K562 (cell line): ENCODE data around the gene RASSF3. TPM values are rescaled to one million over a fixed set of nuclear protein-coding genes. Genes with fewer than 3 reads are reported as not detected.

ENCODE experiments used
- ATAC-seq: fragments of 200-7000 bp; cut with Tn5 transposase; 3 replicates; pipeline ENCODE4 v1.9.1; 2020; ENCODE audit warnings: moderate library complexity
- BruUV-seq: library from RNA; stranded (reverse); fragments of 400-500 nt; replicated peaks from 2 replicates; lab custom pipeline; 2021; lab: Mats Ljungman, UMichigan
- CTCF ChIA-PET: fragments of 300-600 bp; formaldehyde crosslinking; extraction: SDS; loops from one replicate; lab custom pipeline; 2021; ENCODE audit warnings: low intra/inter-chr PET ratio; lab: Yijun Ruan, JAX
- POLR2A ChIA-PET: fragments of 300-600, 350-650 bp; sonication (Branson Sonifier 250); formaldehyde crosslinking; extraction: SDS; loops from one replicate; lab custom pipeline; 2021; ENCODE audit warnings: antibody characterized with exemption, inconsistent platforms; lab: Yijun Ruan, JAX
- DNase-seq, 4 experiments: peaks; one replicate each; pipeline versions ENCODE4 v3.0.0 to v3.0.0-alpha.2; 2011 to 2018; ENCODE audit warnings: low spot score in 3 of 4, mixed read lengths in 3 of 4; ENCODE audit errors: extremely low read depth in 1 of 4
- FAIRE-seq: peaks from 2 replicates; lab custom pipeline; 2011; peaks lifted over from hg19 to GRCh38; lab: Jason Lieb, UNC
- H2AFZ ChIP-seq: 2 replicates; pipeline ENCODE4 v1.6.0; 2011; ENCODE audit warnings: low read depth, low read length, control low read depth, inconsistent platforms
- H3K27ac ChIP-seq: fragments of 200-600 bp; 3 replicates; pipeline ENCODE4 v1.8.0; 2011; ENCODE audit warnings: low read depth, mild to moderate bottlenecking, control low read depth, inconsistent platforms, low read length, moderate library complexity, mixed read lengths; ENCODE audit errors: extremely low read depth
- H3K27me3 ChIP-seq, 2 experiments: fragments of 300-600 bp in 1 of 2; 2 replicates in 1 of 2; 3 replicates in 1 of 2; pipeline versions ENCODE4 v1.6.0 to v1.8.0; 2011; ENCODE audit warnings: inconsistent platforms in 2 of 2, low read length in 2 of 2, mild to moderate bottlenecking in 1 of 2, mixed read lengths in 1 of 2, moderate library complexity in 1 of 2; ENCODE audit not compliant: control insufficient read depth in 2 of 2, insufficient read depth in 2 of 2
- H3K36me3 ChIP-seq: fragments of 300-600 bp; 3 replicates; pipeline ENCODE4 v1.8.0; 2011; ENCODE audit warnings: mild to moderate bottlenecking, low read length, inconsistent platforms; ENCODE audit not compliant: control insufficient read depth, insufficient read depth
- H3K4me1 ChIP-seq, 2 experiments: fragments of 200-600 bp in 1 of 2; replicated peaks in 1 of 2; 2 replicates in 1 of 2; 3 replicates in 1 of 2; pipeline versions ENCODE4 v1.5.1 to v1.8.0; 2011; ENCODE audit warnings: inconsistent platforms in 2 of 2, low read length in 2 of 2, mild to moderate bottlenecking in 1 of 2, mixed read lengths in 1 of 2, moderate library complexity in 1 of 2; ENCODE audit not compliant: control insufficient read depth in 2 of 2, insufficient read depth in 2 of 2
- H3K4me2 ChIP-seq: 2 replicates; pipeline ENCODE4 v1.6.1; 2011; ENCODE audit warnings: low read length, control low read depth, inconsistent platforms, mixed read lengths; ENCODE audit not compliant: insufficient read depth
- H3K4me3 ChIP-seq: fragments of 200-600 bp; sonication (generic), shearing (Covaris generic); 2 replicates; pipeline ENCODE4 v1.5.1; 2016; ENCODE audit warnings: control low read depth, inconsistent platforms
- H3K79me2 ChIP-seq: fragments of 200-600 bp; 3 replicates; pipeline ENCODE4 v1.8.0; 2011; ENCODE audit warnings: low read length, inconsistent platforms; ENCODE audit not compliant: control insufficient read depth, insufficient read depth
- H3K9ac ChIP-seq, 2 experiments: 2 replicates each; pipeline versions ENCODE4 v1.6.0 to v1.6.1; 2011; ENCODE audit warnings: low read depth in 2 of 2, low read length in 2 of 2, control low read depth in 1 of 2, inconsistent platforms in 1 of 2, mild to moderate bottlenecking in 1 of 2, mixed read lengths in 1 of 2; ENCODE audit not compliant: insufficient read depth in 1 of 2
- H3K9me1 ChIP-seq: one replicate; pipeline ENCODE4 v1.6.0; 2011; ENCODE audit warnings: inconsistent platforms, mild to moderate bottlenecking, low read length, moderate library complexity; ENCODE audit not compliant: control insufficient read depth, insufficient read depth
- H3K9me3 ChIP-seq: replicated peaks from 2 replicates; pipeline ENCODE4 v1.5.1; 2011; ENCODE audit warnings: low read depth, low read length, inconsistent platforms; ENCODE audit not compliant: control insufficient read depth, insufficient read depth
- H4K20me1 ChIP-seq: replicated peaks from 2 replicates; pipeline ENCODE4 v1.6.1; 2011; ENCODE audit warnings: low read length, inconsistent platforms, mixed read lengths; ENCODE audit not compliant: control insufficient read depth, insufficient read depth
- CEBPB ChIP-seq: fragments of 450-650 bp; IDR thresholded peaks from 2 replicates; pipeline ENCODE4 v1.6.1; 2016; ENCODE audit warnings: missing genetic modification characterization, missing compliant biosample characterization
- CEBPG ChIP-seq, 3 experiments: fragments of 200-800 bp in 1 of 3; sonication (Bioruptor generic) in 1 of 3; sonication (generic) in 1 of 3; formaldehyde crosslinking in 1 of 3; IDR thresholded peaks in 2 of 3; conservative IDR thresholded peaks in 1 of 3; 2 replicates each; pipeline versions ENCODE4 v1.6.1 to v1.8.0; 2016 to 2022; ENCODE audit warnings: missing compliant biosample characterization in 2 of 3, missing genetic modification characterization in 2 of 3, mild to moderate bottlenecking in 1 of 3, missing genetic modification reagents in 1 of 3
- KDM2B ChIP-seq: fragments of 250-450 bp; sonication (Bioruptor Pico); IDR thresholded peaks from 2 replicates; pipeline ENCODE4 v1.8.0; 2021; ENCODE audit warnings: mild to moderate bottlenecking, moderate library complexity
- MEIS2 ChIP-seq: fragments of 450-650 bp; IDR thresholded peaks from 2 replicates; pipeline ENCODE4 v1.6.1; 2014; ENCODE audit warnings: mild to moderate bottlenecking; ENCODE audit not compliant: partially characterized antibody
- NR2F6 ChIP-seq: fragments of 450-650 bp; formaldehyde crosslinking; IDR thresholded peaks from 2 replicates; pipeline ENCODE4 v1.4.0; 2020; ENCODE audit warnings: mild to moderate bottlenecking
- PBX2 ChIP-seq, 2 experiments: IDR thresholded peaks in 1 of 2; conservative IDR thresholded peaks in 1 of 2; 2 replicates each; pipeline ENCODE4 v1.6.1; 2016; ENCODE audit warnings: low read depth in 2 of 2, mild to moderate bottlenecking in 1 of 2, missing compliant biosample characterization in 1 of 2, missing genetic modification characterization in 1 of 2, moderate library complexity in 1 of 2
- RBFOX2 ChIP-seq: fragments of 200-400 bp; formaldehyde crosslinking; IDR thresholded peaks from 2 replicates; pipeline ENCODE4 v1.6.1; 2017; ENCODE audit warnings: low read depth, mild to moderate bottlenecking, low read length, moderate library complexity
- SPI1 ChIP-seq: IDR thresholded peaks from 2 replicates; pipeline ENCODE4 v1.6.1; 2011; ENCODE audit warnings: low read depth, low read length, control low read depth, borderline replicate concordance
- TCF3 ChIP-seq: sonication (generic); formaldehyde crosslinking; IDR thresholded peaks from 2 replicates; pipeline ENCODE4 v1.4.0; 2020; ENCODE audit warnings: mild to moderate bottlenecking, missing genetic modification reagents
- TRIM28 ChIP-seq: fragments of 450-650 bp; IDR thresholded peaks from 2 replicates; pipeline ENCODE4 v1.6.1; 2017
- ZFP36 ChIP-seq: fragments of 150-350 bp; IDR thresholded peaks from 2 replicates; pipeline ENCODE4 v1.6.1; 2018; ENCODE audit warnings: low read length, low read depth; ENCODE audit not compliant: partially characterized antibody
- ZNF24 ChIP-seq: fragments of 450-650 bp; IDR thresholded peaks from 2 replicates; pipeline ENCODE4 v1.6.1; 2016
- ZNF311 ChIP-seq: fragments of 250-450 bp; sonication (Bioruptor Pico); IDR thresholded peaks from 2 replicates; pipeline ENCODE4 v1.4.0; 2020; ENCODE audit warnings: mild to moderate bottlenecking, moderate library complexity
- ZNF584 ChIP-seq: fragments of 200-800 bp; sonication (Bioruptor generic); IDR thresholded peaks from 2 replicates; pipeline ENCODE4 v1.6.1; 2016; ENCODE audit warnings: low read depth, mild to moderate bottlenecking, missing genetic modification characterization, missing compliant biosample characterization
- ZNF79 ChIP-seq: fragments of 250-450 bp; sonication (Bioruptor Pico); IDR thresholded peaks from 2 replicates; pipeline ENCODE4 v1.4.0; 2020; ENCODE audit warnings: low read depth, mild to moderate bottlenecking, moderate library complexity
- WGBS: fragments of 100-300 bp; shearing (Covaris generic); methylation state at CpG from one replicate; pipeline ENCODE4 v1.1.6; 2016; ENCODE audit warnings: low coverage, mixed read lengths; ENCODE audit not compliant: insufficient coverage; ENCODE audit errors: missing lambda C conversion rate; 5-methylcytosine and 5-hydroxymethylcytosine counted together
- in situ Hi-C: fragments of 300-500 bp; cut with MboI; formaldehyde crosslinking; loops from 4 replicates; pipeline ENCODE4 v1.15.0; 2018; ENCODE audit warnings: inconsistent platforms, mixed read lengths
- intact Hi-C: fragments of 100-400 bp; cut with micrococcal nuclease; formaldehyde crosslinking; loops from 2 replicates; pipeline ENCODE4 v1.14.2; 2022
- polyA plus RNA-seq, 8 experiments: library from polyadenylated mRNA; depleted of rRNA in 4 of 8; stranded (reverse) in 5 of 8; unstranded in 3 of 8; fragments of >200 nt; fragmentation: Nextera tagmentation in 2 of 8; fragmentation: Illumina TruSeq in 1 of 8; extraction: Ambion mirVana in 2 of 8; extraction: Trizol in 1 of 8; gene quantifications; 2 replicates each; pipeline versions ENCODE4 v1.2.1 to v1.2.3, GENCODE V29; 2011 to 2014; ENCODE audit warnings: inconsistent platforms in 1 of 8, missing spikeins in 1 of 8
- total RNA-seq, 7 experiments: library from RNA; depleted of rRNA in 6 of 7; stranded (reverse); fragments of >200 nt in 6 of 7; fragmentation: Illumina TruSeq in 2 of 7; extraction: Trizol in 2 of 7; gene quantifications; 2 replicates each; pipeline versions ENCODE4 v1.2.1 to v1.2.3, GENCODE V29; 2011 to 2021; ENCODE audit warnings: low replicate concordance in 1 of 7
- TF ChIP-seq, protein P1 (sequence below): fragments of 250-450 bp; sonication (Bioruptor Pico); IDR thresholded peaks from 2 replicates; pipeline ENCODE4 v1.5.0; 2021
- TF ChIP-seq, protein P2 (sequence below): sonication (generic); IDR thresholded peaks from 2 replicates; pipeline ENCODE4 v1.6.1; 2016

RASSF3 gene
- total and polyA plus RNA-seq, 9 of the 15 experiments (the other 6 are each of a cell fraction or from before 2014, with no cell fraction given) = 3.7 to 39.2 (median 20.2) TPM

- Histone ChIP-seq H3K4me1 (peaks cover 0 to 14% of the 10 kb centered on the region in 2 experiments; a peak in 3 of 5 replicates), H3K4me2 (no peak overlapping the region; the same call in 1 of the 2 replicates), H4K20me1 (no peaks in the 10 kb centered on the region), H3K36me3 (peaks cover 15% of the 10 kb centered on the region), H3K9me1 (no peaks in the 10 kb centered on the region), H3K9me3 (no peaks in the 10 kb centered on the region), H3K4me3 (no peak overlapping the region), H3K79me2 (no peaks in the 10 kb centered on the region), H3K27ac (peak overlapping the region; percentile 23; the same call in 1 of the 3 replicates), H3K9ac (no peak overlapping the region), H2AFZ (no peak overlapping the region), H3K27me3 (no peaks in the 10 kb centered on the region)
- in situ Hi-C loops = no loop called here
- DNase-seq (no peak), FAIRE-seq (no peak), ATAC-seq (peak; percentile 70)
- intact Hi-C loops = no loop called here
- BruUV-seq = no TSS peak
- POLR2A ChIA-PET = interaction anchor here (1.1 kb wide), 2 partner anchors 12 to 16 kb away, joined by 3 to 4 read pairs; no protein-coding TSS in a partner anchor
- CTCF ChIA-PET = interaction anchor here (0.6 kb wide), 2 partner anchors 45 to 175 kb away, joined by 4 to 5 read pairs; no protein-coding TSS in a partner anchor
- WGBS = 75% methylated on average over 2 of the region's 2 CpGs
- TF ChIP-seq MEIS2 = peak; percentile 36
- TF ChIP-seq TRIM28 = no peak
- peak; percentile 64; the same call in 1 of the 2 replicates for TF ChIP-seq ZNF24
- TF ChIP-seq, protein P1, sequence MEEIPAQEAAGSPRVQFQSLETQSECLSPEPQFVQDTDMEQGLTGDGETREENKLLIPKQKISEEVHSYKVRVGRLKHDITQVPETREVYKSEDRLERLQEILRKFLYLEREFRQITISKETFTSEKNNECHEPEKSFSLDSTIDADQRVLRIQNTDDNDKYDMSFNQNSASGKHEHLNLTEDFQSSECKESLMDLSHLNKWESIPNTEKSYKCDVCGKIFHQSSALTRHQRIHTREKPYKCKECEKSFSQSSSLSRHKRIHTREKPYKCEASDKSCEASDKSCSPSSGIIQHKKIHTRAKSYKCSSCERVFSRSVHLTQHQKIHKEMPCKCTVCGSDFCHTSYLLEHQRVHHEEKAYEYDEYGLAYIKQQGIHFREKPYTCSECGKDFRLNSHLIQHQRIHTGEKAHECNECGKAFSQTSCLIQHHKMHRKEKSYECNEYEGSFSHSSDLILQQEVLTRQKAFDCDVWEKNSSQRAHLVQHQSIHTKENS = no peak
- no peak for TF ChIP-seq RBFOX2
- no peak for TF ChIP-seq ZNF584
- no peak for TF ChIP-seq ZNF79
- TF ChIP-seq NR2F6 (CRISPR knock-in tag) = no peak
- TF ChIP-seq, protein P2, sequence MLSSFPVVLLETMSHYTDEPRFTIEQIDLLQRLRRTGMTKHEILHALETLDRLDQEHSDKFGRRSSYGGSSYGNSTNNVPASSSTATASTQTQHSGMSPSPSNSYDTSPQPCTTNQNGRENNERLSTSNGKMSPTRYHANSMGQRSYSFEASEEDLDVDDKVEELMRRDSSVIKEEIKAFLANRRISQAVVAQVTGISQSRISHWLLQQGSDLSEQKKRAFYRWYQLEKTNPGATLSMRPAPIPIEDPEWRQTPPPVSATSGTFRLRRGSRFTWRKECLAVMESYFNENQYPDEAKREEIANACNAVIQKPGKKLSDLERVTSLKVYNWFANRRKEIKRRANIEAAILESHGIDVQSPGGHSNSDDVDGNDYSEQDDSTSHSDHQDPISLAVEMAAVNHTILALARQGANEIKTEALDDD = no peak
- TF ChIP-seq CEBPB = peak; percentile 71
- peak; percentile 78 for TF ChIP-seq SPI1
- no peak for TF ChIP-seq KDM2B
- TF ChIP-seq CEBPG (CRISPR knock-in tag; IDR thresholded peaks at IDR 0.05) = no peak
- 0 out of 4 replicates have a peak, but pooled peaks of 1 of the 2 experiments have one; percentile 51 for TF ChIP-seq CEBPG (tag; conservative IDR thresholded peaks at IDR 0.05 in 1 of 2, IDR thresholded peaks at IDR 0.05 in 1 of 2)
- TF ChIP-seq TCF3 (CRISPR knock-in tag) = no peak
- no peak for TF ChIP-seq ZNF311 (CRISPR knock-in tag)
- no peak for TF ChIP-seq PBX2 (CRISPR knock-in tag; IDR thresholded peaks at IDR 0.05; ENCODE audit: low read depth)
- peak; percentile 66 for TF ChIP-seq PBX2 (tag; conservative IDR thresholded peaks at IDR 0.05; ENCODE audit: low read depth)
- no peak for TF ChIP-seq ZFP36
Measured at GRCh38 chr12:64729909-64730587, 119.8 kb downstream of the RASSF3 start.
